IMR-90 (cell line): ENCODE data around the gene C1QL2. TPM values are rescaled to one million over a fixed set of nuclear protein-coding genes. Genes with fewer than 3 reads are reported as not detected.

ENCODE experiments used
- ATAC-seq: fragments of 200-7000 bp; cut with Tn5 transposase; 2 replicates; pipeline ENCODE4 v1.9.1; 2020; ENCODE audit warnings: low read depth, mild to moderate bottlenecking, moderate library complexity
- BruUV-seq: library from RNA; stranded (reverse); fragments of 400-500 nt; replicated peaks from 2 replicates; lab custom pipeline; 2021; lab: Mats Ljungman, UMichigan
- CTCF ChIA-PET: fragments of 300-600 bp; formaldehyde crosslinking; extraction: SDS; loops from one replicate; lab custom pipeline; 2021; ENCODE audit warnings: antibody characterized with exemption; lab: Yijun Ruan, JAX
- POLR2A ChIA-PET: fragments of 300-600 bp; sonication (Branson Sonifier 250); formaldehyde crosslinking; loops from one replicate; lab custom pipeline; 2022; ENCODE audit warnings: antibody characterized with exemption; ENCODE audit not compliant: unreplicated experiment; lab: Charles Lee
- DNase-seq: peaks from one replicate; pipeline ENCODE4 v3.0.0; 2013
- H2AFZ ChIP-seq: replicated peaks from 2 replicates; pipeline ENCODE3; 2013; ENCODE audit warnings: low read length, mild to moderate bottlenecking; ENCODE audit not compliant: poor library complexity
- H2AK5ac ChIP-seq: 2 replicates; pipeline ENCODE4 v1.6.1; 2013; ENCODE audit warnings: low read depth, low read length, inconsistent platforms
- H2AK9ac ChIP-seq: replicated peaks from 2 replicates; pipeline ENCODE3; 2013; ENCODE audit warnings: mild to moderate bottlenecking, low read depth, low read length, moderate library complexity; ENCODE audit not compliant: poor library complexity
- H2BK120ac ChIP-seq: 2 replicates; pipeline ENCODE4 v1.6.1; 2013; ENCODE audit warnings: low read depth, low read length, inconsistent platforms
- H2BK15ac ChIP-seq: 3 replicates; pipeline ENCODE4 v1.6.1; 2013; ENCODE audit warnings: low read depth, low read length, inconsistent platforms
- H2BK20ac ChIP-seq: 2 replicates; pipeline ENCODE4 v1.6.1; 2013; ENCODE audit warnings: low read depth, mild to moderate bottlenecking, inconsistent platforms, low read length, moderate library complexity
- H2BK5ac ChIP-seq: 2 replicates; pipeline ENCODE4 v1.6.1; 2013; ENCODE audit warnings: mild to moderate bottlenecking, low read depth, low read length, inconsistent platforms; ENCODE audit not compliant: poor library complexity, severe bottlenecking
- H3K14ac ChIP-seq: replicated peaks from 2 replicates; pipeline ENCODE4 v1.6.1; 2013; ENCODE audit warnings: low read depth, low read length, inconsistent platforms
- H3K18ac ChIP-seq: 2 replicates; pipeline ENCODE4 v1.6.1; 2013; ENCODE audit warnings: low read depth, low read length, control low read depth
- H3K23ac ChIP-seq: 2 replicates; pipeline ENCODE4 v1.6.1; 2013; ENCODE audit warnings: low read depth, low read length, inconsistent platforms
- H3K27ac ChIP-seq: 2 replicates; pipeline ENCODE4 v1.5.1; 2013; ENCODE audit warnings: mild to moderate bottlenecking, control low read depth, low read length; ENCODE audit not compliant: insufficient read depth
- H3K27me3 ChIP-seq: 2 replicates; pipeline ENCODE4 v1.6.1; 2013; ENCODE audit warnings: low read length; ENCODE audit not compliant: control insufficient read depth, insufficient read depth
- H3K36me3 ChIP-seq: 2 replicates; pipeline ENCODE4 v1.6.1; 2013; ENCODE audit warnings: low read length, mixed read lengths; ENCODE audit not compliant: control insufficient read depth, insufficient read depth
- H3K4ac ChIP-seq: 2 replicates; pipeline ENCODE4 v1.6.1; 2013; ENCODE audit warnings: low read depth, low read length, inconsistent platforms
- H3K4me1 ChIP-seq: 2 replicates; pipeline ENCODE4 v1.6.1; 2013; ENCODE audit warnings: low read length, mixed read lengths; ENCODE audit not compliant: control insufficient read depth, insufficient read depth
- H3K4me2 ChIP-seq: 2 replicates; pipeline ENCODE4 v1.6.1; 2013; ENCODE audit warnings: low read depth, mild to moderate bottlenecking, control low read depth, low read length, moderate library complexity
- H3K4me3 ChIP-seq: 2 replicates; pipeline ENCODE4 v1.5.1; 2013; ENCODE audit warnings: low read depth, mild to moderate bottlenecking, control low read depth, low read length, moderate library complexity; ENCODE audit not compliant: insufficient read depth
- H3K56ac ChIP-seq: 2 replicates; pipeline ENCODE4 v1.6.1; 2013; ENCODE audit warnings: low read length, inconsistent platforms; ENCODE audit not compliant: insufficient read depth; ENCODE audit errors: extremely low read depth
- H3K79me1 ChIP-seq, 2 experiments: 2 replicates each; pipeline ENCODE4 v1.6.1; 2013; ENCODE audit warnings: low read length in 2 of 2, inconsistent platforms in 1 of 2, low read depth in 1 of 2
- H3K9ac ChIP-seq: 2 replicates; pipeline ENCODE4 v1.6.1; 2013; ENCODE audit warnings: low read depth, low read length, control low read depth
- H3K9me1 ChIP-seq: 2 replicates; pipeline ENCODE4 v1.6.1; 2013; ENCODE audit warnings: low read length, inconsistent platforms; ENCODE audit not compliant: insufficient read depth
- H3K9me3 ChIP-seq: 2 replicates; pipeline ENCODE4 v1.6.1; 2013; ENCODE audit warnings: low read length; ENCODE audit not compliant: control insufficient read depth, insufficient read depth
- H4K20me1 ChIP-seq: 2 replicates; pipeline ENCODE4 v1.6.1; 2013; ENCODE audit warnings: low read length, inconsistent platforms; ENCODE audit not compliant: insufficient read depth
- H4K5ac ChIP-seq: 2 replicates; pipeline ENCODE4 v1.6.1; 2013; ENCODE audit warnings: mild to moderate bottlenecking, low read depth, low read length, control low read depth
- H4K8ac ChIP-seq, 2 experiments: 2 replicates each; pipeline ENCODE4 v1.6.1; 2013; ENCODE audit warnings: low read depth in 2 of 2, low read length in 2 of 2, control low read depth in 1 of 2, inconsistent platforms in 1 of 2
- H4K91ac ChIP-seq: 2 replicates; pipeline ENCODE4 v1.6.1; 2013; ENCODE audit warnings: low read depth, low read length, inconsistent platforms; ENCODE audit not compliant: insufficient read depth
- ELK1 ChIP-seq: fragments of 150-350 bp; IDR thresholded peaks from 2 replicates; pipeline ENCODE4 v1.6.1; 2016; ENCODE audit warnings: low read depth, mild to moderate bottlenecking, low read length, moderate library complexity, borderline replicate concordance
- MAZ ChIP-seq: IDR thresholded peaks from 2 replicates; pipeline ENCODE4 v1.6.1; 2012; ENCODE audit warnings: low read depth, mild to moderate bottlenecking, low read length, improper control_type of control experiment, moderate library complexity, borderline replicate concordance
- NFE2L2 ChIP-seq: fragments of 150-350 bp; IDR thresholded peaks from 2 replicates; pipeline ENCODE4 v1.6.1; 2016; ENCODE audit warnings: low read depth, mild to moderate bottlenecking, low read length
- RAD21 ChIP-seq: IDR thresholded peaks from 2 replicates; pipeline ENCODE4 v1.6.1; 2012; ENCODE audit warnings: low read length, improper control_type of control experiment
- RCOR1 ChIP-seq: IDR thresholded peaks from 2 replicates; pipeline ENCODE4 v1.6.1; 2012; ENCODE audit warnings: mild to moderate bottlenecking, low read length, improper control_type of control experiment; ENCODE audit not compliant: insufficient replicate concordance
- RFX5 ChIP-seq: IDR thresholded peaks from 2 replicates; pipeline ENCODE4 v1.8.0; 2012; ENCODE audit warnings: low read depth, mild to moderate bottlenecking, low read length, moderate library complexity
- SMC3 ChIP-seq: fragments of 150-350 bp; IDR thresholded peaks from 2 replicates; pipeline ENCODE4 v1.6.1; 2016; ENCODE audit warnings: low read depth, mild to moderate bottlenecking, antibody characterized with exemption, low read length, moderate library complexity
- WGBS, 2 experiments: methylation state at CpG; one replicate each; pipeline versions ENCODE4 v1.1.5 to v1.1.7; 2013; ENCODE audit warnings: missing lambda C conversion rate in 2 of 2; ENCODE audit not compliant: insufficient read length in 1 of 2; ENCODE audit errors: extremely low coverage in 2 of 2; 5-methylcytosine and 5-hydroxymethylcytosine counted together
- dilution Hi-C: fragments of 300-500 bp; cut with HindIII; formaldehyde crosslinking; loops from one replicate; pipeline ENCODE4 v1.14.3; 2018; ENCODE audit warnings: low sequenced_read_pairs; ENCODE audit not compliant: unreplicated experiment
- in situ Hi-C: fragments of 300-500 bp; cut with MboI; formaldehyde crosslinking; loops from 3 replicates; pipeline ENCODE4 v1.14.3; 2019; ENCODE audit warnings: low sequenced_read_pairs, inconsistent platforms, mixed read lengths
- intact Hi-C: fragments of 100-400 bp; cut with micrococcal nuclease; formaldehyde crosslinking; loops from 2 replicates; pipeline ENCODE4 v1.10.0; 2022
- polyA plus RNA-seq, 3 experiments: library from polyadenylated mRNA; depleted of rRNA; stranded (reverse); fragments of >200 nt; gene quantifications; 2 replicates each; pipeline ENCODE4 v1.2.3, GENCODE V29; 2012; ENCODE audit warnings: low replicate concordance in 1 of 3
- total RNA-seq: library from RNA; depleted of rRNA; stranded (reverse); fragments of >200 nt; gene quantifications from 2 replicates; pipeline ENCODE4 v1.2.3, GENCODE V29; 2012
- TF ChIP-seq, protein P1 (sequence below): fragments of 150-350 bp; IDR thresholded peaks from 2 replicates; pipeline ENCODE4 v1.6.1; 2017; ENCODE audit warnings: mild to moderate bottlenecking, antibody characterized with exemption, low read length, low read depth

The C1QL2 gene
- total and polyA plus RNA-seq, 2 of the 4 experiments (the other 2 are of a cell fraction) = not detected

DNA sequence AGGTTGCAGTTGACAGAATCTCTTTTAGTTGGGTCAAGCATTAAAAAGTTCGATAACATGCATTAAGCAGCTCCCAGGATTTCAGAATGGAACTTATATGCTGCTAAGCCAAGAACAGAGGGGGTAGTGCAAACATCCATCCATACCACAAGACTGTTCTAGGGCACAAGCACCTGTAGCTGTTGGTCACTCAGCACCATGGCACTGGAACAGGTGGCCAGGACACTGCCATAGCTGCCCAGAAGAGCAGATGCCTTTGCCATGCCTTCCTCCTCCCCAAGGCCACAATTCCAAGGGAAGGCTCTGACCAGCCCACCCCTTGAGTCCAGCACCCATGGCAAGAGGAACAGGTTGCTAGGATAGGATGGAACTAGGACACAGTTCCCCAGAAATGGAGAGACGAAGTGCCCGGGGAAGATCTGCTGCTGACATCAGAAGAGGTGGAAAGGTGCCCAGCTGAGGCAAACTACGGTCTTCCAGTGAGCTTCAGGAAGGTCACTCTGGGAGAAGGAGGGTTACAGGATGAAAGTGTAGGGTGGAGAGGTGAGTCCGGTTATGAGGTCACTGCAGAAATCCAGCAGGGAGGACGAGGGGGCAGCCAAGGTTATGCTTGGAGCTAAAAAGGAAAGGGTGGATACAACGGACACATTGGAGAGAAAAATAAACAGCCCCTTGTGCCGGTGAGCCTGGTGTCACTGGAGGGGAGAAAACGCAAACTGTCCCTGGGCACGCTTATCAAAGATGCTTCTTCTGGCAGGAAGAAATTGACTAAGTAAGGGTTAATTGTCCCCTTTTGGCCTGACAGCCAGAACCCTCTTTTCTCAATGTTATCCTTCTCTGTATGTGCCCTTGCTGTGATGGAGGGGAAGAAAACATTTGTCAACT lies 41.9 kb downstream of the C1QL2 start:
- H4K20me1 ChIP-seq = no peaks in the 10 kb centered on the region
- no peak for TF ChIP-seq RCOR1
- TF ChIP-seq RAD21 = no peak
- TF ChIP-seq RFX5 = no peak
- TF ChIP-seq MAZ = no peak
- TF ChIP-seq NFE2L2 = no peak
- TF ChIP-seq ELK1 = no peak
- TF ChIP-seq SMC3 = no peak
- TF ChIP-seq, protein P1, sequence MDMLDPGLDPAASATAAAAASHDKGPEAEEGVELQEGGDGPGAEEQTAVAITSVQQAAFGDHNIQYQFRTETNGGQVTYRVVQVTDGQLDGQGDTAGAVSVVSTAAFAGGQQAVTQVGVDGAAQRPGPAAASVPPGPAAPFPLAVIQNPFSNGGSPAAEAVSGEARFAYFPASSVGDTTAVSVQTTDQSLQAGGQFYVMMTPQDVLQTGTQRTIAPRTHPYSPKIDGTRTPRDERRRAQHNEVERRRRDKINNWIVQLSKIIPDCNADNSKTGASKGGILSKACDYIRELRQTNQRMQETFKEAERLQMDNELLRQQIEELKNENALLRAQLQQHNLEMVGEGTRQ = no peak
- no peak overlapping the region for H3K9ac ChIP-seq
- DNase-seq (no peak), ATAC-seq (no peak)
- dilution Hi-C loops = no loop called here
- no peak overlapping the region for H2AFZ ChIP-seq
- no peak overlapping the region for H4K8ac ChIP-seq
- no peak overlapping the region for H3K23ac ChIP-seq
- H4K5ac ChIP-seq = no peak overlapping the region
- H3K4me2 ChIP-seq = no peak overlapping the region
- no peak overlapping the region for H3K27ac ChIP-seq
- 21% methylated on average over 6 of the region's 10 CpGs; no CpG with 5 or more reads in 1 of the 2 experiments for WGBS, 2 experiments
- H3K4ac ChIP-seq = no peak overlapping the region
- no TSS peak for BruUV-seq
- H2AK5ac ChIP-seq = no peak overlapping the region
- intact Hi-C loops = no loop called here
- ChIA-PET CTCF (no interaction called here), POLR2A (no interaction called here)
- no peak overlapping the region for H4K91ac ChIP-seq
- no peaks in the 10 kb centered on the region for H3K9me1 ChIP-seq
- no peak overlapping the region for H2BK120ac ChIP-seq
- no peak overlapping the region for H2BK20ac ChIP-seq
- no peak overlapping the region for H2AK9ac ChIP-seq
- no peak overlapping the region for H3K18ac ChIP-seq
- no peak overlapping the region for H3K56ac ChIP-seq
- H3K79me1 ChIP-seq = no peaks in the 10 kb centered on the region
- in situ Hi-C loops = no loop called here
- no peaks in the 10 kb centered on the region for H3K4me1 ChIP-seq
- H3K4me3 ChIP-seq = no peak overlapping the region
- H3K14ac ChIP-seq = no peak overlapping the region
- H3K36me3 ChIP-seq = no peaks in the 10 kb centered on the region
- H2BK15ac ChIP-seq = no peak overlapping the region
- H3K9me3 ChIP-seq = no peaks in the 10 kb centered on the region
- peaks cover 5% of the 10 kb centered on the region for H3K27me3 ChIP-seq
- no peak overlapping the region for H2BK5ac ChIP-seq
